Activated T-cell treated with anti-CD3 and anti-CD28 coated beads for 4 hours (primary cell): ENCODE data around the gene RPTOR.

Source experiments
- DNase-seq: peaks from one replicate; pipeline ENCODE4 v3.0.0-alpha.2; 2020

The RPTOR gene

GRCh38 chr17:80838311-80839025 is 293.8 kb downstream of the RPTOR start:
- no peak for DNase-seq

GRCh38 chr17:80839026-80839345 is 294.3 kb downstream of the RPTOR start:
- DNase-seq, result no peak

GRCh38 chr17:80839511-80839941 is 294.9 kb downstream of the RPTOR start:
- no peak for DNase-seq

- DNase-seq, result no peak
Observed at GRCh38 chr17:80839970-80840369, 295.3 kb downstream of the RPTOR start.

- DNase-seq, result no peak
Observed at GRCh38 chr17:80842456-80843013, 297.9 kb downstream of the RPTOR start.

- DNase-seq, result no peak
Observed at GRCh38 chr17:80843741-80844156, 299.1 kb downstream of the RPTOR start.

GRCh38 chr17:80844418-80844990 is 299.9 kb downstream of the RPTOR start:
- no peak for DNase-seq

GRCh38 chr17:80845069-80845862 is 300.6 kb downstream of the RPTOR start:
- no peak for DNase-seq

- DNase-seq, result no peak
Observed at GRCh38 chr17:80845863-80846671, 301.4 kb downstream of the RPTOR start.

- DNase-seq, result no peak
Observed at GRCh38 chr17:80846932-80847331, 302.3 kb downstream of the RPTOR start.

- DNase-seq, result peak; percentile 49
Observed at GRCh38 chr17:80847496-80848230, 303.0 kb downstream of the RPTOR start.

GRCh38 chr17:80848449-80849102 is 303.9 kb downstream of the RPTOR start:
- DNase-seq, result no peak

- no peak for DNase-seq
Observed at GRCh38 chr17:80849119-80849518, 304.5 kb downstream of the RPTOR start.

GRCh38 chr17:80850109-80850508 is 305.5 kb downstream of the RPTOR start:
- DNase-seq, result no peak

GRCh38 chr17:80850817-80851216 is 306.2 kb downstream of the RPTOR start:
- DNase-seq, result no peak

GRCh38 chr17:80851277-80851925 is 306.8 kb downstream of the RPTOR start:
- no peak for DNase-seq

- DNase-seq, result no peak
Observed at GRCh38 chr17:80852476-80853015, 307.9 kb downstream of the RPTOR start.

GRCh38 chr17:80853076-80853475 is 308.4 kb downstream of the RPTOR start:
- DNase-seq, result no peak

- DNase-seq, result no peak
Observed at GRCh38 chr17:80854220-80854619, 309.6 kb downstream of the RPTOR start.

- no peak for DNase-seq
Observed at GRCh38 chr17:80855196-80855947, 310.7 kb downstream of the RPTOR start.
